Endometrial microvascular endothelial cells (primary cell): ENCODE data around the gene ZNF235. TPM values are rescaled to one million over a fixed set of nuclear protein-coding genes. Genes with fewer than 3 reads are reported as not detected.
"Not testable (repeated sequence)": the region's sequence is repeated elsewhere in the genome, so short reads cannot be mapped to it uniquely, and the experiment has no call there.

Experiments used
- in situ Hi-C: cut with HindIII; loops from 2 replicates; pipeline ENCODE4 v1.10.0; 2017; ENCODE audit warnings: low sequenced_read_pairs, low pct_unique_long_range_greater_than_20kb; ENCODE audit errors: inconsistent ontology term
- total RNA-seq: library from RNA; depleted of rRNA; stranded (reverse); fragments of >200 nt; gene quantifications from one replicate; pipeline ENCODE4 v1.2.3, GENCODE V29; 2015; ENCODE audit errors: inconsistent ontology term

ZNF235 gene
- total RNA-seq, result 1.4 TPM

DNA sequence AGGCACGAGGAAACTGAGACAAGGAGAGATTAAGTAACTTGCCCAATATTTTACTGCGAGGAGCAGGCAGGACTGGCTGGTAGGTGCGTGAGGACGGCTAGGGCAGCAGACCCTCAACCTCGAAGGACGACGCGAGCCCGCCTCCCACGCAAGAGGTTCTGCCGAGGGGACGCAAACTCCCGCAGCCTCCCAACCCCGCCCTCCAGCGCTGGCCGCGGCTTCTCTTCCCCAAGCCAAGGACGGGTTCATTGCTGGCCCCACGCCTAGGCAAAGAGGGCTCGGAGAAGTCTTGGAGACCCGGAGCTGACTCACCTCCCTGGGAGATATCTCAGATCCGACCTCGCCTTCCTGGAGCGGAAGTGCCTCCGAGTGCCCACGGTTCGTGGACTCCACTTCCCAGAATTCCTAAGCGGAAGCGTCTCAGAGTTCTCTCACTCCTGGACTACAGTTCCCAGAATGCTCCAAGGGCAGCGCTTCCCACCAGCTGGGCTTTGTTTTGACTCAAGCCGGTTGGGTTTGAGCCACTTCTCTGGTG, at the start of gene ZNF235:
ZNF235 (minus strand) TSS at position 367 of the 535 bp plus-strand sequence. CDS start 1,621 bp downstream, outside the sequence.
- in situ Hi-C loops, result no loop called here

DNA sequence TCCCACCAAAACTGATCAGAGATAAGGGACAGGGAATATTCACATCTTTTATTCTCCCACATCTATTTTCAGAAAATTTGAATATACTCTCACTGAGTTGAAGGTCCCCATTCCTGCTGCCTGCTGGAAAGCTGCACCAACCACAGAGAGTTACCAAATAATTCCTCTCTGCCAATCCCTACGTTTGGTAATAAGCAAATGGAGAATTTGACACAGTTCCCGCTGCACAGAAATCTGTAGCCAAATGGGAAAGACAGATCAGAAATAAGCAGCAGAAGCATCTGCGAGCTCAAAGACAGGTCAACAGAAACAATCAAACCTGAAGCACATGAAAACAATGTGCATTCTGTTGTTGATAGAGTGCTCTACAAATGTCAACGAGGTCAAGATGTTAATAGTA, 41.7 kb upstream of the ZNF235 start:
- in situ Hi-C loops, result no loop called here

DNA sequence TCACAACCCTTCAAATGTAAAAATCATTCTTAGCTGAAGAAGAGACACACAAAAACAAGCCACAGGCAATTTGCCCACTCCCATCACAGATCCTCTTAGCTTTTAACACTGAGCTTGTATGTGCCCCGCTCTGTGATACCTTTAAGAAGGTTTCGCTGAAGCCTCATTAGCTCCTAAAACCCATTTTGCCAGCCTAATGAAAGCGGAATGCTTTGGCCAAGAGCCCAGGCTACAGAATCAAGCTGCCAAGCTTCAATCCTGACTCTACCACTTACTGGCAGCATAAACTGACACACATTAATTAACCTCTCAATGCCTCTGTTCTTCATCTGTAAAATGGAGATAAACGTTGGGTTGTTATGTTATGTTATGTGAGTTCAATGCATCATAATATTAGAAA, 41.1 kb upstream of the ZNF235 start:
- in situ Hi-C loops, result no loop called here

DNA sequence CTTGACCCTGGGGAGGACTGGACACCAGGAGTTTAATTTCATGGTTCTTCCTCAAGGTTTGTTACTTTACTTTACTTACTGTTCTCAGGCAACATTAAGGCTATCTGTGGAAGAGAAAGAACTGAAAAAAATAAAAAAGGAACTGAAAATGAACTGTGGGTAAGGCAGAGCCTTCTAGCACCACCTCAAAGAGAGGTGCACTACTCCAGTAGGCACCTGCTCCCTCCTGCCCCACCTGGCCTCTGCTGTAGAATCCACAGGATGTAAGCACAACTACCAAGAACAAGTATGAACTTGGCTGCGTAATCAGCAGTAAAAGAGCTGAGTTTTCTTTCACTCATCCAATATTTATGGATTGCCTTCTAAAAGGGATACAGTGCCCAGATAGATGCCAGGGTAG, 39.4 kb upstream of the ZNF235 start:
- in situ Hi-C loops, result no loop called here

DNA sequence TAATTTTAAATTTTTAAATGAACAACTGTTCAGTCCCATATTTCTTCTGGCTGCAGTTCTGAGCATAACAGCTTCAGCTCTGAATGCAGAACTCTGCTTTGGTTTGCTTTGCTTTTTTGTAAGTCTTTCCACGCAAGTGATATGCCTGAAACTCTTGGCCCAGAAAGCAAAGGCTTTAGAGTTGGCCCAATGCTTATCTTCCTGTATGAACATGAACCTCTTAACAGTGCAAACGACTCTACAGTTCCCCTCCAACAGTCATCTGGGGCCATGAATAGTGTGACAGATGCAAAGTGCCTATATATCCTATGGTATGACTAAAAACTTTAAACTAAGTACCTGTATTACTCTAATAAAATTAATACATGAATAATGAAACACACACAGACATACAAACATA, 37.0 kb upstream of the ZNF235 start:
- in situ Hi-C loops, result no loop called here

DNA sequence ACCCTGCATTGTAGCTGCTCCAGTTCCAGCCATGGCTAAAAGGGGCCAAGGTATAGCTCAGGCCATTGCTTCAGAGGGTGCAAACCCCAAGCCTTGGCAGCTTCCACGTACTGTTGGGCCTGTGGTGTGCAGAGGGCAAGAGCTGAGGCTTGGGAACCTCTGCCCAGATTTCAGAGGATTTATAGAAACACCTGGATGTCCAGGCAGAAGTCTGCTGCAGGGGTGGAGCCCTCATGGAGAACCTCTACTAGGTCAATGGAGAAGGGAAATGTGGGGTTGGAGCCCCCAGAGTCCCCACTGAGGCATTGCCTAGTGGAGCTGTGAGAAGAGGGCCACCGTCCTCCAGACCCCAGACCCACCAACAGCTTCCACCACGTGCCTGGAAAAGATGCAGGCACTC, 29.8 kb upstream of the ZNF235 start:
- in situ Hi-C loops, result not testable (repeated sequence)

DNA sequence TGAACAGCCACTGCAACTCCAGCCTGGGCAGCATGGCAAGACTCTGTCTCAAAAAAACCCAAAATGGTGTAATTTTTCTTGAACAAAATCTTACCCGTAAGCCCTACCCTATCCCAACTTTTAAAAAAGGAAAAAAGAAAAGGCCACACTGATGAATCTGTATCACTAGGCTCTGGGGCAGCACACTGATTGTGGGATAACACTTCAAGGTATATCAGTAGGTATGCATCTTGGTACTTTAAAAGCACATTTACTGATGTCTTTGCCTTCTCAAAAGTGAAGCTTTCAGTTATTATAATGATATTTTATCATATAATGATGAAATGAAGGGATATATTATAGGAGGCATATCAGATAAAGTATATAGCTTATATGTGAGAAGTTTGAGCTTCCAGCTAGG, 27.3 kb upstream of the ZNF235 start:
- in situ Hi-C loops, result no loop called here

DNA sequence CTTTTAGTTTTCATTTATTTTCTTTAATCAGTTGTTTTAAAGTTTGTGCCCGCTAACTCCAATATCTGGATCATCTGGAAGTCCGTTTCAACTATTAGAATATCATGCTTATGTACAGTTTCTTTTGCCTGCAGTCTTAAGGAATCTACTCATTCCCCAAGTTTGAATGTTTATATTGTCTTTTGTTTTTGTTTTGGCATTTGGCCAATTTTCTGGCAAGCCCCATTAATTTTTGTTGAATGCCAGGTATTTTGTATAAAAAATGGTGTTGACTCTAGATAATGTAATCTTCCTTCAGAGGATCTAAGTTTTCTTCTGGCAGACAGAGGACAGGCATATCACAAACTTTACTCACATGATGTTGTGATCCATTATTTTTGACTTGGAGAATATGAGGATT, 11.1 kb upstream of the ZNF235 start:
- in situ Hi-C loops, result no loop called here

DNA sequence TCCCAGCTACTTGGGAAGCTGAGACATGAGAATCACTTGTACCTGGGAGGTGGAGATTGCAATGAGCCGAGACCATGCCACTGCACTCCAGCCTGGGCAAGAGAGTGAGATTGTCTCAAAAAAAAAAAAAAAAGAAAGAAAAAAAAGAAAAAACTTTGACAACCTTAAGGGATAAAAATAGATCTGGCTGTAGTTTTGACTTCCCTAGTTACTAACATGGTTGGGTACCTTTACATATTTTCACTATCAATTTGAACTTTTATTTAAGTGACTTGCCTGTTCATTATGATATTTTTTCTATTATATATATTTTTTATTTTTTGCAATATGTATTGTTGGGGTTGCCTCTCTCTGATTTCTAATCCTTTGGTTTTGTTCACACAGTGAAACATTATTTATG, 8.4 kb upstream of the ZNF235 start:
- in situ Hi-C loops, result no loop called here

DNA sequence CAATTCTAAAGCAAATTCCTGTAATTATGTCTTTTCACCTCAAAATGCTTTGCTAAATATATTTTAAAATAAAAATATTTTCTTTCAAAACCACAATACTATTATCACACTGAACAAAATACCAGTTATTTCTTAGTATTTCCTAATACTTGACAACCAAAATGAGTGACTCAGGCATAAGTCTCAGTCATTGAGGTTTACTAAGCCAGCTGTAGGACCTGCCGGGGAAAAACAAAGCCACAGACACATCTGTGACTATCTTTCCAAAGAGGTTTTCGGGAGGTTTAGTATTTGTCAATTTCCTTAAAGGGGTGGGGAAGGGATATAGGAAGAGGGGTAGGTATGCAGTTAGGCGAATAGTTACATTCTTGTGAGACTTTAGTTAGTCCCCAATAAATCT, 3.2 kb upstream of the ZNF235 start:
- in situ Hi-C loops, result no loop called here

DNA sequence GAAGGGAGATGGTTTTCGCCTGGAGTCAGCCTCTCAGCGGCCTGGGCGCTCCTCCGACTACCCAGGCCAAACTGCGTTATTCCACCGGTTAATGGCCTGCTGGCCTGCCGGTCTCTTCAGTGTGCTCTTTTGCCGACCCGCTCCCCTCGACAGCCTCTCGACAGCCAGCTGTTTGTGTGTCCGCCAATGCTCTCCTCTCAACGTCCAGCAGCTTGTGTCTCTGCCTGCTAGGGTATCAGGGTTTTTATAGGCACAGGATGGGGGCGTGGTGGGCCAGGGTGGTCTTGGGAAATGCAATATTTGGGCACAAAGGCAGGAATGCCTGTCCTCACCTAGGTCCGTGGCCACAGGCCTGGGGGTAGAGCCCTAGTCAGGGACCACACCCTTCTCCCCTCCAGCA, 1.5 kb upstream of the ZNF235 start:
- in situ Hi-C loops, result no loop called here

DNA sequence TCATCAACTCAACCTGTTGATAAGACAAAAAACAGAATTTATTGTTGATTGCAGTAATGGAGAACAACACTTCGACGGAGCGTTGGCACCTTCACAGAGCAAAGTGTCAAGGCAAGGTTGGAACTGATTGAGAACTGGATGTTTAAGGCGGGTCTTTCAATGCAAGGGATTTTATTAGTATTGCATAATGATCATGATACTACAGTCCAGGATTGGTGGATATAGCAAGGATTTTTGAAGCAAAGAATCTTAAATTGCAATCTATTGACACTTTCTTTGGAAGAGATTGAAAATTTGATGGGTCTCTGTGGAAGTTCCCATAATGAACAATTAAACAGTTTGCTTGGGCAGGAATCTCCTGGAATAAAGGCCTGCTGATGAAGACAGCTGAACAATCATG, 632 bp upstream of the ZNF235 start:
- in situ Hi-C loops, result no loop called here

DNA sequence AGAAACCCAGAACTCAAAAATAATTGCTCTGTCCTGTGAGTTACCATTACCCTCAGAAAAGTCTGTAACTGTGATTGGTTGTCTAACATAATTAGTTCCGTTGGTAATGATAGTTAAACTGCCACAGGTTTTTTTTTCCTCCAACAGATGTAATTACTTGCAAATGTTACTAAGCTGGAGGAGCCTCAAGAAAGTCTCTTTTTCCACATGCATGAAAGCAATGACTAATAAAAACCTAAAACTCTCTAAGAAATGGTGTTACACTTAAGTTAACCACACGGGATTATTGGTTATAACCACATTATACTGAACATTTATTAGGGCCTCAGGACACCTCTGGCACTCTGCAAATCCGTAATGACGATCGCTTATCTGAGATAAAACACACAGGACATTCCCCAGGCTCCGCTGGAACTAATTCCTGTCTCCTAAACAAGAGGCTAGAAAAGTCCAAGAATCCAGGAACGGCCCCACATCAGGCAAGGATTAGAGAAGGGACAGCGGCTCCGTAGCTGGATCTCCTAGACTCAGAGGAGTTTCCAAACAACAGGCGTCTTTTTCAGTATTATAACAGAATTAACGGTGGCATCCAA, 753 bp downstream of the ZNF235 start:
- in situ Hi-C loops, result no loop called here

DNA sequence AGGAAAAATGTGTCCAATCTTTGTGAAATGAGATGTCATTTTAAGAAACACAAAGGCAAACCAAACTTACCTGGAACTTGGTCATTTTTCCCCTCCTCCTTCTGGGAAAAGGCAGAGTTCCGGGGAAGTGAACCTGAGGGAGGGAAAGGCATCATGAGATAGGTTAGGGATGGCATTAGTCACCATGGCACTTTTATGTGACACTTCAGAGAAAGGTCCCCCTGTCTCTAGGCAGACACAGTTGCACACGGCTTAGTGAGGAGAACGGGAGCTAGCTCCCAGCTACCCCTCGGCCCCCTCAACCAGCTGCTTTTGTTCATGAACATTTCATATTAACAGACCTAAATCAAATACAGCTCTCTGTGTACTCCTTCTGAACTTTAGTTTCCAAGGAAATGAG, 1.5 kb downstream of the ZNF235 start:
- in situ Hi-C loops, result no loop called here

DNA sequence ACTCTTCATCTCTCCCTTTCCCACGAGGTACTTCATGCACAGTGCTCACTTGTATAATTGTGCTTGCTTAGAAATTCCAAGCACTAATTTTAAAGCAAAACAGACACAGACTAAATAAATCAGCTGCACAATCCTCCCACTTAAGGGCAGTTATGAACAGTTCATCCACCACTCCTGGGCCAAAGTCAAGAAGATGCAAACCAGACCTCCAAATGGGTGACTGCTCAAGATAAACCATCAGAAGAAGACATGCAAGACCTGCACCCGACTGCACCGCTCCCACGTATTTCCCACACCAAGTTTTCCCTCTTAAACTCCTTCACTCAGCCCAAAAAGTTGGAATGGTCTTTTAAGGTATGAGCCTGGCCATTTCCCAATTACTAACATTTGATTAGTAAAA, 19.9 kb downstream of the ZNF235 start:
- in situ Hi-C loops, result no loop called here

DNA sequence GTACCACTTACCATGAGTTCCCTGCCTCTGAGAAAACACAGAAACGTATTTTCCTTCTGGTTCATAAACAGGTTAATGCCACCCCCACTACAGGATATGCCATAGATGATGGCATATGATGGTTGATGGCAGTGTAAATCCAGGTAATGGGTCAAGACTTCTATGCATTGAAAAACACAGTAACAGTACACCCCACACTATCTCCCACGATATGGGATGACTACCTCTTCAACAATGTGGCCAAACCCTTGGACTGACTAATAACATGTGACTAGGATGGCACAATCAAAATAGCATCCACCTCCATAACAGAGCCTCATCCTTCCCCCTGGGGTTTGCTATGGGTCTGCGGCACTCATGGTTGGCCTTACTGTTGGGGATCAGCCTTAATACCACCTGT, 22.0 kb downstream of the ZNF235 start:
- in situ Hi-C loops, result no loop called here

DNA sequence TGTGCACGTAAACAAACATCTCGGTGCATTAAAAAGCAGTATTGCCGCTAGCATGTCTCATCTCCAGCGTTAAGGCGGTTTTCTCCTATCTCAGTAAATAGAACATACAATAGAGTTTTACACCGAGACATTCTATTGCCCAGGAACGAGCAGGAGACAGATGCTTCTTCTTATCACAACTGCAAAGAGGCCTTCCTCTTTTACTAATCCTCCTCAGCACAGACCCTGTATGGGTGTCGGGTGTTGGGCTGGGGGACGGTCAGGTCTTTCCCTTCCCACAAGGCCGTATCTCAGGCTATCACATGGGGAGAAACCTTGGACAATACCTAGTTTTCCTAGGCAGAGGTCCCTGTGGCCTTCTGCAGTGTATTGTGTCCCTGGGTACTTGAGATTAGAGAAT, 23.9 kb downstream of the ZNF235 start:
- in situ Hi-C loops, result no loop called here

DNA sequence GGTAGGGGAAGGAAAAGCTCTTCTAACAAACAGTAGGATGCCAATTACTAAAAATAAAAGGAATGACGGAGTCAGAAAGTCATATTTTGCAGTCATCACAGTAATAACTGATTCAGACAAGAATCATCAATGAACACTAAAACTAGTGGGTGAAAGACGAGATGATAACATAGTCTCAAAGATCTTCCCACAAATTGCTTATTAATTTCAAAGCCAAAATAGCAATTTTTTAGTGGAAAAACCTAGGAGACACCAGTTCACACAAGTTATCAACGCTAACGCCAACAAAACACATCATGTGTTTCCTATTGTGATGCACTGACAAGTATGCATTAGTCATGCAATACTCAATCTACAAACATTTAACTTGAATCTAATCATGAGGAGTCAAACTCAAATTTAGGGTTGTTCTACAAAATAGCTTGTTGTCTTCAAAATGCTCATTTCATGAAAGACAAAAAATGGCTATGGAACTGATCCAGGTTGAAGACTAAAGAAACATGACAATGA, 26.6 kb downstream of the ZNF235 start:
- in situ Hi-C loops, result no loop called here

DNA sequence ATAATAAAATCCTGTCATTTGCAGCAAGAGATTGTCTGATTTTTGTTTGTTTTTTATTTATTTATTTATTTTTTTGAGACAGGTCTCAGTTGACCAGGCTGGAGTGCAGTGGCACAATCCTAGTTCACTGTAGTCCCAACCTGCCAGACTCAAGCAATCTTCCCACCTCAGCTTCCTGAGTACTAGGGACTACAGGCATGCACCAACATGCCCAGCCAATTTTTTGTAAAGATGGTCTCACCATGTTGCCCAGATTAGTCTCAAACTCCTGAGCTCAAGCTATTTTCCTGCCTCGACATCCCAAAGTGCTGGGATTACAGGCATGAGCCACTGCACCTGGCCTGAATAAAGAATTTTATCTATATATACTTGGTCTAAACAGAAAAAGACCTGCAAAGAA, 27.5 kb downstream of the ZNF235 start:
- in situ Hi-C loops, result no loop called here

DNA sequence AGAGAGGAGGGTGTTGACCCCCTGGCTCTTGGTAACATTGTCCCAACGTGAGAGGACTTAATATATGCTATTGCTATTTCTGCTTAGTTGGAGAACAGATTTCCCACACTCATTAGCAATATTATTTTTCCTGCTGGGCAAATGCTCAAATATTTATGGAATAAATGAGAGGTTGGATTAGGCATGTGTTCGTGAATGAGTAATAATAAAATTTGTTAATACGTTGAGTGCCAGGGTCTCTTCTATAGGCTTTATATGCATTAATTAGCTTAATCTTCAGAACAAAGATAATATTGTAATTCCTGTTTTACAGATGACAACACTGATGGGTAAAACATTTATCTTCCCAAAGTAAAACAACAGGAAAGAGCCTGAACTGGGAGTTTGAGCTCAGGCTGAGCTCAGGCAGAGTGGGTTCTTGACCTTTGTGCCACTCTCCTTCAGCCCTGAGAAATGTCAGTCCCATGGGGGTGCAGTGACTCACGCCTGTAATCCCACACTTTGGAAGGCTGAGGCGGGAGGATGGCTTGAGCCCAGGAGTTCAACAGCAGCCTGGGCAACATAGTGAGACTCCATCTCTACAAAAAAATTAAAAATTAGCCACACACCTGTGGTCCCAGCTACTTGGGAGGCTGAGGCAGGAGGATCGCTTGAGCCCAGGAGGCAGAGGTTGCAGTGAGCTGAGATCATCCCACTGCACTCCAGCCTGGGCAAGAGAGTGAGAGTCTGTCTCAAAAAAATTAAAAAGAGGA, 44.0 kb downstream of the ZNF235 start:
- in situ Hi-C loops, result no loop called here
